PFSK-1 (cell line): Measurements from ENCODE around the gene KIF6.

Experiments used
- FOXP2 ChIP-seq: optimal IDR thresholded peaks from 2 replicates; pipeline ENCODE3; 2011; ENCODE audit warnings: borderline replicate concordance, control low read depth, inconsistent platforms; ENCODE audit not compliant: insufficient read depth; ENCODE audit errors: extremely low read length, extremely low read depth
- POLR2AphosphoS5 ChIP-seq: IDR thresholded peaks from 2 replicates; pipeline ENCODE4 v1.6.1; 2012; ENCODE audit warnings: low read depth, mild to moderate bottlenecking, control low read depth, low read length, moderate library complexity
- REST ChIP-seq, 2 experiments: IDR thresholded peaks; 2 replicates each; pipeline versions ENCODE4 v1.6.1 to v1.8.0; 2011 to 2012; ENCODE audit warnings: low read depth in 2 of 2, low read length in 2 of 2, control low read depth in 1 of 2, inconsistent platforms in 1 of 2, mild to moderate bottlenecking in 1 of 2, moderate library complexity in 1 of 2; ENCODE audit not compliant: insufficient read depth in 1 of 2
- SIN3A ChIP-seq: IDR thresholded peaks from 2 replicates; pipeline ENCODE4 v1.6.1; 2012; ENCODE audit warnings: mild to moderate bottlenecking, low read length, moderate library complexity, borderline replicate concordance; ENCODE audit not compliant: insufficient read depth

- TF ChIP-seq POLR2AphosphoS5 (no peak), REST (IDR thresholded peaks at IDR 0.05; ENCODE audit: insufficient read depth in 1 of 2, low read depth in 2 of 2, low read length in 2 of 2) (no peak), SIN3A (no peak), FOXP2 (no peak)
These were observed 33.8 kb upstream of the KIF6 start for GRCh38 chr6:39758905-39759605.
